Mesenchymal stem cell (in vitro differentiated cells and primary cell): ENCODE data around the gene PBX1.

Source experiments
- DNase-seq: peaks from one replicate; pipeline ENCODE4 v3.0.0-alpha.2; 2013
- H2AFZ ChIP-seq: one replicate; pipeline ENCODE4 v1.6.1; 2013; ENCODE audit warnings: low read depth, mild to moderate bottlenecking, control low read depth, inconsistent platforms, low read length, moderate library complexity
- H2AK5ac ChIP-seq: 2 replicates; pipeline ENCODE4 v1.6.1; 2013; ENCODE audit warnings: low read length, moderate library complexity, mild to moderate bottlenecking, inconsistent platforms; ENCODE audit not compliant: severe bottlenecking
- H2BK120ac ChIP-seq: one replicate; pipeline ENCODE4 v1.6.1; 2013; ENCODE audit warnings: low read depth, mild to moderate bottlenecking, inconsistent platforms, low read length, moderate library complexity
- H2BK12ac ChIP-seq, 2 experiments: one replicate each; pipeline ENCODE4 v1.6.1; 2013; ENCODE audit warnings: inconsistent platforms in 2 of 2, low read length in 2 of 2, mild to moderate bottlenecking in 2 of 2, moderate library complexity in 2 of 2, control low read depth in 1 of 2
- H2BK15ac ChIP-seq: one replicate; pipeline ENCODE4 v1.6.1; 2013; ENCODE audit warnings: mild to moderate bottlenecking, low read depth, inconsistent platforms; ENCODE audit not compliant: poor library complexity, severe bottlenecking
- H2BK5ac ChIP-seq: 2 replicates; pipeline ENCODE4 v1.6.1; 2013; ENCODE audit warnings: low read depth, mild to moderate bottlenecking, low read length, control low read depth, inconsistent platforms; ENCODE audit not compliant: poor library complexity, severe bottlenecking
- H3K14ac ChIP-seq, 2 experiments: one replicate each; pipeline ENCODE4 v1.6.1; 2013; ENCODE audit warnings: inconsistent platforms in 2 of 2, low read length in 2 of 2, control low read depth in 1 of 2, mild to moderate bottlenecking in 1 of 2, moderate library complexity in 1 of 2
- H3K18ac ChIP-seq, 2 experiments: one replicate each; pipeline ENCODE4 v1.6.1; 2013; ENCODE audit warnings: inconsistent platforms in 2 of 2, low read length in 2 of 2, control low read depth in 1 of 2, low read depth in 1 of 2, mild to moderate bottlenecking in 1 of 2
- H3K23ac ChIP-seq, 2 experiments: one replicate each; pipeline ENCODE4 v1.6.1; 2013; ENCODE audit warnings: inconsistent platforms in 2 of 2, low read length in 2 of 2, mild to moderate bottlenecking in 2 of 2, moderate library complexity in 2 of 2, control low read depth in 1 of 2
- H3K27ac ChIP-seq: 2 replicates; pipeline ENCODE4 v1.5.1; 2013; ENCODE audit warnings: mild to moderate bottlenecking, moderate library complexity, low read length, control low read depth, inconsistent platforms; ENCODE audit not compliant: poor library complexity, severe bottlenecking
- H3K27me3 ChIP-seq, 2 experiments: 2 replicates each; pipeline versions ENCODE4 v1.6.1 to v1.7.0; 2013; ENCODE audit warnings: low read length in 2 of 2, mild to moderate bottlenecking in 2 of 2, moderate library complexity in 2 of 2, control low read depth in 1 of 2, inconsistent platforms in 1 of 2; ENCODE audit not compliant: control insufficient read depth in 1 of 2, insufficient read depth in 1 of 2
- H3K36me3 ChIP-seq, 2 experiments: 2 replicates each; pipeline versions ENCODE4 v1.6.1 to v1.7.0; 2013; ENCODE audit warnings: low read length in 2 of 2, control low read depth in 1 of 2, inconsistent platforms in 1 of 2, low read depth in 1 of 2, mild to moderate bottlenecking in 1 of 2; ENCODE audit not compliant: insufficient read depth in 2 of 2, control insufficient read depth in 1 of 2
- H3K4ac ChIP-seq, 2 experiments: one replicate each; pipeline ENCODE4 v1.6.1; 2013; ENCODE audit warnings: inconsistent platforms in 2 of 2, low read length in 2 of 2, mild to moderate bottlenecking in 2 of 2, moderate library complexity in 2 of 2, control low read depth in 1 of 2, low read depth in 1 of 2
- H3K4me1 ChIP-seq: 2 replicates; pipeline ENCODE4 v1.6.1; 2013; ENCODE audit warnings: low read depth, low read length, control low read depth; ENCODE audit not compliant: control insufficient read depth, insufficient read depth
- H3K4me2 ChIP-seq: 2 replicates; pipeline ENCODE4 v1.6.1; 2013; ENCODE audit warnings: low read length, mild to moderate bottlenecking, inconsistent platforms; ENCODE audit not compliant: poor library complexity, severe bottlenecking
- H3K4me3 ChIP-seq, 2 experiments: 2 replicates each; pipeline versions ENCODE4 v1.5.1 to v1.7.0; 2013; ENCODE audit warnings: low read length in 2 of 2, mild to moderate bottlenecking in 2 of 2, control low read depth in 1 of 2, low read depth in 1 of 2; ENCODE audit not compliant: insufficient read depth in 1 of 2
- H3K79me1 ChIP-seq: replicated peaks from 2 replicates; pipeline ENCODE4 v1.6.1; 2013; ENCODE audit warnings: mild to moderate bottlenecking, control low read depth, low read length, inconsistent platforms; ENCODE audit not compliant: poor library complexity, severe bottlenecking
- H3K9ac ChIP-seq: 2 replicates; pipeline ENCODE4 v1.7.0; 2013; ENCODE audit warnings: mild to moderate bottlenecking, low read length, moderate library complexity
- H3K9me3 ChIP-seq: 2 replicates; pipeline ENCODE4 v1.7.0; 2013; ENCODE audit warnings: mild to moderate bottlenecking, low read length; ENCODE audit not compliant: control insufficient read depth
- H4K8ac ChIP-seq: one replicate; pipeline ENCODE4 v1.6.1; 2013; ENCODE audit warnings: inconsistent platforms, mild to moderate bottlenecking, low read length, moderate library complexity
- H4K91ac ChIP-seq: one replicate; pipeline ENCODE4 v1.6.1; 2013; ENCODE audit warnings: mild to moderate bottlenecking, low read length, inconsistent platforms
- WGBS: methylation state at CpG from one replicate; pipeline ENCODE4 v1.1.7; 2013; ENCODE audit warnings: mixed read lengths; 5-methylcytosine and 5-hydroxymethylcytosine counted together

The PBX1 gene

DNA sequence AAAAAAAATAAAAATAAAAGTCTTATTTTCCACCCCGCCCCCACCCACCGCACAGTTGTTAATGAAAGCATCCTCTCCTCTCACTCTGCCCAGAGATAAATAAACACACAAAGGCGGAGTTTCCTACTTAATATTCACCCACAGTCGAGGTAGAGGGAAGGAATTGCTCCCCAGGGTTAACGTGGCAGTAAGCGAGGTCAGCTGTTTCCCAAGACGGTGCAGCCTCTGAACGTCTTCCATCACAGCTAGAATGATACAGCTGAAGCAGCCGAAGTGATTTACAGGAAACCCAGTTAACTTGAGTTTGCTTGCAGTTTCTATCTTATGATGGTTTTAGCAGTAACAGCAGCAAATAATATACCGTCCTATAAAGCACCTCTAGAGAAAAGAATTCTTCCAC lies 283.9 kb downstream of the PBX1 start:
- no peak overlapping the region for H3K4me2 ChIP-seq
- peaks cover 4 to 55% of the 10 kb centered on the region in 2 experiments for H3K36me3 ChIP-seq
- H3K27ac ChIP-seq, result no peak overlapping the region
- H3K9ac ChIP-seq, result no peak overlapping the region
- no peak overlapping the region for H2BK15ac ChIP-seq
- H4K91ac ChIP-seq, result no peak overlapping the region
- H3K27me3 ChIP-seq, result no peaks in the 10 kb centered on the region
- no peak overlapping the region for H3K4me3 ChIP-seq
- no peak overlapping the region for H2BK5ac ChIP-seq
- no peaks in the 10 kb centered on the region for H3K4me1 ChIP-seq
- no peak overlapping the region for H3K14ac ChIP-seq
- H3K18ac ChIP-seq, result no peak overlapping the region
- no peak overlapping the region for H4K8ac ChIP-seq
- H3K23ac ChIP-seq, result no peak overlapping the region
- no peaks in the 10 kb centered on the region for H3K79me1 ChIP-seq
- no peak overlapping the region for H2AFZ ChIP-seq
- H2BK120ac ChIP-seq, result no peak overlapping the region
- 58% methylated on average over 9 of the region's 10 CpGs for WGBS
- peak; percentile 24 for DNase-seq
- H2BK12ac ChIP-seq, result no peak overlapping the region
- H3K9me3 ChIP-seq, result no peaks in the 10 kb centered on the region
- no peak overlapping the region for H2AK5ac ChIP-seq
- H3K4ac ChIP-seq, result no peak overlapping the region

DNA sequence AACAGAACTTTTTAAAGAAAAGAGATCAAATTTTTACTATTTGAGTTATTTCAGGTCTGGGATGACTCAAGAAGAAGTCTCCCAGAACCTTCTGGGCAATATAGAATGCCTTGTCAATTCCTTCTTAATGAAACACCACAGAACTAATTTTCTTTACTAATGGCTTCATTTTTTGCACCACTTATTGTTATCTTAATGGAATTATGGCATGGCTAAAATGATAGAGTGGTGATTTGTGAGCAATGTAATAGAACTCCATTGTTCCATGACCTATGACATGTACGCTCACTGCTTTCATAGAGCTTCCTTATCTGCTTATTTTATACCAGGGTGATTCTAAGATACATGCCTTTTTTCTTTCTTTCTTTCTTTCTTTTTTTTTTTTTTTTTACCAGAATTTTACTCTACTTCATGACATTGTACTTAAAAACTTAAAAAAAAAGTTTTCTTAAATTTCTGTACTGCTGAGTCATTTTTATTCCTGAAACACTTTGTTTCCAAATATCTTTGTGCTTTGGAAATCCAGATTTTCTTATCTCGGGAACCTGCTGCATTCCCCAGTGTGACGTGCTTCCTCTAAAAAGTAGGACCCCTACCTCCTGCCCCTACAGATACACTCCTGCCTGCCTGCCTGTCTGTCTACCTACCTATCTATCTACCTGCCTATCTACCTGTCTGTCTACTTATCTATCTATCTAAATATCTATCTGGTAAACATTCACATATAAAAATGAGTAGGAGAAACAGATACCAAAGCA lies 284.9 kb downstream of the PBX1 start:
- Histone ChIP-seq H3K9me3 (no peaks in the 10 kb centered on the region), H3K4me1 (no peaks in the 10 kb centered on the region), H3K4me2 (no peak overlapping the region), H2BK5ac (no peak overlapping the region), H2BK12ac (no peak overlapping the region), H2AK5ac (no peak overlapping the region), H3K27ac (no peak overlapping the region), H3K27me3 (no peaks in the 10 kb centered on the region), H2BK120ac (no peak overlapping the region), H3K9ac (no peak overlapping the region), H3K36me3 (peaks cover 4 to 55% of the 10 kb centered on the region in 2 experiments), H3K23ac (no peak overlapping the region), H4K8ac (no peak overlapping the region), H3K4me3 (no peak overlapping the region), H3K4ac (no peak overlapping the region), H2AFZ (no peak overlapping the region), H2BK15ac (no peak overlapping the region), H3K79me1 (no peaks in the 10 kb centered on the region), H3K14ac (no peak overlapping the region), H3K18ac (no peak overlapping the region), H4K91ac (no peak overlapping the region)
- WGBS, result 100% methylated on average over 3 of the region's 3 CpGs
- DNase-seq, result no peak

- no peaks in the 10 kb centered on the region for H3K4me1 ChIP-seq
- H3K27ac ChIP-seq, result no peak overlapping the region
- no peak for DNase-seq
- H2BK15ac ChIP-seq, result no peak overlapping the region
- no peaks in the 10 kb centered on the region for H3K27me3 ChIP-seq
- H3K4me3 ChIP-seq, result no peak overlapping the region
- no peak overlapping the region for H2BK12ac ChIP-seq
- H3K9ac ChIP-seq, result no peak overlapping the region
- no peak overlapping the region for H4K91ac ChIP-seq
- no peak overlapping the region for H3K14ac ChIP-seq
- H2AFZ ChIP-seq, result no peak overlapping the region
- peak overlapping the region in 1 of 2 experiments; percentile 29 for H3K18ac ChIP-seq
- H2AK5ac ChIP-seq, result no peak overlapping the region
- no peaks in the 10 kb centered on the region for H3K79me1 ChIP-seq
- no peak overlapping the region for H3K23ac ChIP-seq
- 82% methylated on average over 11 of the region's 13 CpGs for WGBS
- H3K4ac ChIP-seq, result no peak overlapping the region
- no peaks in the 10 kb centered on the region for H3K9me3 ChIP-seq
- H2BK120ac ChIP-seq, result no peak overlapping the region
- H2BK5ac ChIP-seq, result no peak overlapping the region
- no peak overlapping the region for H3K4me2 ChIP-seq
- H4K8ac ChIP-seq, result no peak overlapping the region
- H3K36me3 ChIP-seq, result peaks cover 4 to 46% of the 10 kb centered on the region in 2 experiments
These were observed 288.0 kb downstream of the PBX1 start for GRCh38 chr1:164846731-164847691.

- Histone ChIP-seq H3K4me1 (no peaks in the 10 kb centered on the region), H3K4ac (no peak overlapping the region), H3K4me3 (no peak overlapping the region), H2BK12ac (no peak overlapping the region), H2AK5ac (no peak overlapping the region), H3K18ac (no peak overlapping the region), H3K9ac (no peak overlapping the region), H4K91ac (no peak overlapping the region), H3K79me1 (no peaks in the 10 kb centered on the region), H3K9me3 (no peaks in the 10 kb centered on the region), H3K27me3 (peaks cover 0 to 7% of the 10 kb centered on the region in 2 experiments), H2AFZ (no peak overlapping the region), H3K23ac (no peak overlapping the region), H3K27ac (no peak overlapping the region), H3K36me3 (peaks cover 0 to 19% of the 10 kb centered on the region in 2 experiments), H3K14ac (peak overlapping the region in 1 of 2 experiments; percentile 30), H2BK5ac (no peak overlapping the region), H4K8ac (no peak overlapping the region), H2BK120ac (no peak overlapping the region), H3K4me2 (no peak overlapping the region), H2BK15ac (no peak overlapping the region)
- no peak for DNase-seq
- 100% methylated on average over 2 of the region's 2 CpGs for WGBS
These were observed 294.2 kb downstream of the PBX1 start for GRCh38 chr1:164853146-164853545.
